Stimulated activated CD4-positive, alpha-beta T cell treated with anti-CD3 and anti-CD28 coated beads, Interleukin-1b, Interleukin-23, amount 100 ng/mL, for 1 hour (primary cell): Measurements from ENCODE around the gene HOXC4.

Experiments
- DNase-seq, 2 donors: peaks; one replicate each; pipeline ENCODE4 v3.0.0-alpha.2; 2020; ENCODE audit warnings: low read depth in 2 of 2

The HOXC4 gene

DNA sequence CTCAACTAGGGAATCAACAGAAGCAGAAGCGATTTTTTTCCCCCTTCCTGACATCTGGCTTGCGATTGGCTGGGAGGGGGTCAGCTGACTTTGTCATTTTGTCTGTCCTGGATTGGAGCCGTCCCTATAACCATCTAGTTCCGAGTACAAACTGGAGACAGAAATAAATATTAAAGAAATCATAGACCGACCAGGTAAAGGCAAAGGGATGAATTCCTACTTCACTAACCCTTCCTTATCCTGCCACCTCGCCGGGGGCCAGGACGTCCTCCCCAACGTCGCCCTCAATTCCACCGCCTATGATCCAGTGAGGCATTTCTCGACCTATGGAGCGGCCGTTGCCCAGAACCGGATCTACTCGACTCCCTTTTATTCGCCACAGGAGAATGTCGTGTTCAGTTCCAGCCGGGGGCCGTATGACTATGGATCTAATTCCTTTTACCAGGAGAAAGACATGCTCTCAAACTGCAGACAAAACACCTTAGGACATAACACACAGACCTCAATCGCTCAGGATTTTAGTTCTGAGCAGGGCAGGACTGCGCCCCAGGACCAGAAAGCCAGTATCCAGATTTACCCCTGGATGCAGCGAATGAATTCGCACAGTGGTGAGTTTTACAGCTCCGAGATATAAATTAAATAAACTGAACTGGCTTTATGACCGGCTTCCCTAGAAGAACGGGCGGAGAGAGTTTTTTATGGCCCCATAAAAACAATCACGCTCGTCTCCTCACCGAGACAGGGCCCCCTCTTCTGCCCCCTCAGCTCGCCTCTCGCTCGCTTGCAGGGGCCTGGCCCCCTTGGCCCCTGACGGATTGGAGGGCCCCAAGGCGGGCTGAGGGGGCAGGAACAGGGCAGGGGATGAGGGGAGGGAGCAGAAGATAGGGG lies 25.1 kb upstream of the HOXC4 start, which contains the start of gene HOXC6:
Gene HOXC6 (plus strand): TSS at position 127 of the 888 bp plus-strand sequence. CDS start 82 bp downstream, at position 209.
- DNase-seq = no peak

DNA sequence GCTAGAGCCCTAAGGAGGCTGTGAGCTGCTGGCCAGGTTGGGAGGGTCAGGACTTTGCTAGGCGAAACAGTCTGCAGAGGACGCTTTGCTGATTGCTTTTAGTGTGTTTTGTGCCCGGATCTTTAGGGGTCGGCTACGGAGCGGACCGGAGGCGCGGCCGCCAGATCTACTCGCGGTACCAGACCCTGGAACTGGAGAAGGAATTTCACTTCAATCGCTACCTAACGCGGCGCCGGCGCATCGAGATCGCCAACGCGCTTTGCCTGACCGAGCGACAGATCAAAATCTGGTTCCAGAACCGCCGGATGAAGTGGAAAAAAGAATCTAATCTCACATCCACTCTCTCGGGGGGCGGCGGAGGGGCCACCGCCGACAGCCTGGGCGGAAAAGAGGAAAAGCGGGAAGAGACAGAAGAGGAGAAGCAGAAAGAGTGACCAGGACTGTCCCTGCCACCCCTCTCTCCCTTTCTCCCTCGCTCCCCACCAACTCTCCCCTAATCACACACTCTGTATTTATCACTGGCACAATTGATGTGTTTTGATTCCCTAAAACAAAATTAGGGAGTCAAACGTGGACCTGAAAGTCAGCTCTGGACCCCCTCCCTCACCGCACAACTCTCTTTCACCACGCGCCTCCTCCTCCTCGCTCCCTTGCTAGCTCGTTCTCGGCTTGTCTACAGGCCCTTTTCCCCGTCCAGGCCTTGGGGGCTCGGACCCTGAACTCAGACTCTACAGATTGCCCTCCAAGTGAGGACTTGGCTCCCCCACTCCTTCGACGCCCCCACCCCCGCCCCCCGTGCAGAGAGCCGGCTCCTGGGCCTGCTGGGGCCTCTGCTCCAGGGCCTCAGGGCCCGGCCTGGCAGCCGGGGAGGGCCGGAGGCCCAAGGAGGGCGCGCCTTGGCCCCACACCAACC lies 23.9 kb upstream of the HOXC4 start:
- no peak for DNase-seq

DNA sequence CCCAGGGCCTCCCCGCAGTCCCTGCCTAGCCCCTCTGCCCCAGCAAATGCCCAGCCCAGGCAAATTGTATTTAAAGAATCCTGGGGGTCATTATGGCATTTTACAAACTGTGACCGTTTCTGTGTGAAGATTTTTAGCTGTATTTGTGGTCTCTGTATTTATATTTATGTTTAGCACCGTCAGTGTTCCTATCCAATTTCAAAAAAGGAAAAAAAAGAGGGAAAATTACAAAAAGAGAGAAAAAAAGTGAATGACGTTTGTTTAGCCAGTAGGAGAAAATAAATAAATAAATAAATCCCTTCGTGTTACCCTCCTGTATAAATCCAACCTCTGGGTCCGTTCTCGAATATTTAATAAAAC lies 23.2 kb upstream of the HOXC4 start:
- no peak for DNase-seq

DNA sequence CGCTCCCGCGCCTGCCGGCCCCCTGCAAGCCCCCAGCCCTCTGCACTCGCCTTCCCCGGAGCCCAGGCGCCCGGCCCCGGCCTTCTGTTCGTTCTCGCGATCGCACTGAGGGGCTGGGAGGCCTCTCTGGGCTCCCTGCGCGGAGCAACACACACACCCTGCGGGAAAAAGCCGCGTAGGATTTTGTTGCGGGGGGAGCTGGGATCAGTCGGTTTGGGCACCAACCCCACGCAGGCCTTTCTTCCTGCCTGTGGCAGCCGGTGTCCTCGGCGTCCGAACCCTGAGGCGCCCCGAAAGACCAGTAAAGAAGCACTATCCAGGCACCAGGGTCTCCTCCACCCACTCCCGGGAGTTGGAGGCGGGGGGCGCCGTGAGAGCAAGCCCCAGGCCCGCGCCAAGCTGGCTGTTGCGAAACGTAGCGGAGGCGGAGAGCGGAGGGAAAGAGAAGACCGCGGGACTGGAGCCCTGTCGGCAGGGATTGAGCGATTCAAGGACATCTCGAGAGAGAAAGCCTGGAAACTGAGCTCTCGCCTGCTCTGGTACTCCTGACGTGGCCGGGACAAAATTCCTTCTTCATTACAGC lies 22.7 kb upstream of the HOXC4 start:
- no peak for DNase-seq

DNA sequence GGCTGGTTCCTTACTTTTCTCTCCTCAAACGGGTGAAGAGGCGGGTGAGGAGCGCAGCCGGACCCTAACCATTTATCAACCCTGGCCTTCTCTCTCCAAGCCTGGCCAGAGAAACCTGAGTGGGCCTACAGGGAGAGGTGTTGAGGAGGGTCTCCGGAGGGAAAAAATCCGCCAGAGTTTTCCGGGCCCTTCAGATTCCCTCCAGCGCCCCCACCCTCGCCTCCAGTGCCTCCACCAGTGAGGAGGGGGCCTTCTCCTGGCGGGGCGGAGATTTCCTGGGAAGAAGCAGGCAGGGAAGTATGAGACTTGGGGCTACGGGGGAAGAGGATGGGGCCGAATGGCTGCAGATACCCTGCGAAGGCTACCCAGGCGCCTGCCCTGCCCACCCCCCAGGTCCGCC lies 22.2 kb upstream of the HOXC4 start:
- DNase-seq = no peak

DNA sequence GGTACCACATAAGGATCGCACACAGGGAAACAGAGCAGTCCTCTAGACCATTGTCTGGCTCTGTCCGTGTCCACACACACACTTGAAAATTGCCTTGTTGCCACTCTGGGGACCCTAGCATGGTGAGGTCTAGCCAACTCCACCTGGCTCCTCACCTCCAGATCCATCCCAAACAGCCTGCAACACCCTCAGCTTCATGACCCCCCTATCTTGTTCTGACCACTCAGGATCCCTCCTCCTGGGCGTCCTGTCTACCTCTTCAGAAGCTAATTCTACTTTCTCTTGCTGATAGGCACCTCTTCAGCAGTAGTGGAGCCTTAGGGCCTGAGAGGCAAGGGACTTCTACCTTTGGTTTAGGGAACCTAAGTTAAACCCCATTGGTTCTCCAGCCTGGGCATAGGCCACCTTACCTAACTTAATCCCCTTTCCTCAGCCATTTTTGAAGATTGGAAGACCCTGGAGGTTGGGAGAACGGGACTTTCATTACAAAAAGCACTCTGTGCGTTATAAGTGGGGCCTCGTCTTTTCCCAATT lies 21.5 kb upstream of the HOXC4 start:
- DNase-seq = no peak

DNA sequence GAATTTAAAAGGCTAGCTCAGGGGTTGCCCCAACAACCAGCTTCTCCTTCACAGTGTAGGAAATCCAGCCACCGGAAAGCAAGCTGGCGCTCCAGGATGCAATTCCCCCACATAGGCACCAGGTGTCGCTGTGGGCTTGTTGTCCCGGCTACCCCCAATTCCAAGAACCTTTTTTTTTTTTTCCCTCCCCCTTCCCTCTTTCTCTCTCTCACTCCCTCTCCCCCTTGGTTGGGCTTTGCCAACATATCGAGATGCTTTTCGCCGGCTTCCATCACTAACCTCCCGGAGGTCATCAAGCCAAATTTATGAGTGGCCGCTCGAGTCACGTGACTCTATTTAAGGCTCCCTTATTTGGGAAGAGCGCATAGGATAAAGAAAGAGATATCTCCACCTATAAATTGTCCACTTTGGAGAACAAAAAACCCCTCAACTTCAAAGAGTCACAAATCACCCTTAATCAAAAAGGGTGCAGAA lies 21.0 kb upstream of the HOXC4 start, which contains the start of gene HOXC5:
Gene HOXC5 (plus strand): TSS at position 424 of the 474 bp plus-strand sequence. CDS start 73 bp downstream, outside the sequence.
- DNase-seq = peak in 1 of 2 donors; percentile 26

DNA sequence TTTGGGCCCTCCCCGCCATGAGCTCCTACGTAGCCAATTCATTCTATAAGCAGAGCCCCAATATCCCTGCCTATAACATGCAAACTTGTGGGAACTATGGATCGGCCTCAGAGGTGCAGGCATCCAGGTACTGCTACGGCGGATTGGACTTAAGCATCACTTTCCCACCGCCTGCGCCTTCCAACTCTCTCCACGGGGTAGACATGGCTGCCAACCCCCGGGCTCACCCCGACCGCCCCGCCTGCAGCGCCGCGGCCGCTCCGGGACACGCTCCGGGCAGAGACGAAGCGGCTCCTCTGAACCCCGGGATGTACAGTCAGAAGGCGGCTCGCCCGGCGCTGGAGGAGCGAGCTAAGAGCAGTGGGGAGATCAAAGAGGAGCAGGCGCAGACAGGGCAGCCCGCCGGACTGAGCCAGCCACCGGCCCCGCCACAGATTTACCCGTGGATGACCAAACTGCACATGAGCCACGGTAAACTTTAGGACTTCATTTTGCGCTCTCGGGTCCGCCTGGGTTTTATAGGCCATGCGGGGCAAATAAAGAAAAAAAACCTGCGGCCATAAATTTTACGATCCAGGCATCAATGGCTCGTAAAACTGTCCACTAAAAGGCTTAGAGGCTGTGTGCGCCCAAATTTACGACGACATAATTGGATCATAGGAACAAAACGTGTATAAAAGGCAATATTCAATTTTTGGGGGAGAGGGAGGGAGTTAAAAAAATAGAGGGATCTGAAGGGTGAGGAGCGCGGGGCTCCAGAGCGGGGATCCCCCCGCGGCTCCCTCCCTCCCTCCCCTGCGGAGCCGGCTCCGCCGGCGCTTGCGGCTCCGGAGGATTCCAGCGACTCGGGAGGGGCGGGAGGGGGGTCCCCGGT lies 20.3 kb upstream of the HOXC4 start:
- DNase-seq = no peak

DNA sequence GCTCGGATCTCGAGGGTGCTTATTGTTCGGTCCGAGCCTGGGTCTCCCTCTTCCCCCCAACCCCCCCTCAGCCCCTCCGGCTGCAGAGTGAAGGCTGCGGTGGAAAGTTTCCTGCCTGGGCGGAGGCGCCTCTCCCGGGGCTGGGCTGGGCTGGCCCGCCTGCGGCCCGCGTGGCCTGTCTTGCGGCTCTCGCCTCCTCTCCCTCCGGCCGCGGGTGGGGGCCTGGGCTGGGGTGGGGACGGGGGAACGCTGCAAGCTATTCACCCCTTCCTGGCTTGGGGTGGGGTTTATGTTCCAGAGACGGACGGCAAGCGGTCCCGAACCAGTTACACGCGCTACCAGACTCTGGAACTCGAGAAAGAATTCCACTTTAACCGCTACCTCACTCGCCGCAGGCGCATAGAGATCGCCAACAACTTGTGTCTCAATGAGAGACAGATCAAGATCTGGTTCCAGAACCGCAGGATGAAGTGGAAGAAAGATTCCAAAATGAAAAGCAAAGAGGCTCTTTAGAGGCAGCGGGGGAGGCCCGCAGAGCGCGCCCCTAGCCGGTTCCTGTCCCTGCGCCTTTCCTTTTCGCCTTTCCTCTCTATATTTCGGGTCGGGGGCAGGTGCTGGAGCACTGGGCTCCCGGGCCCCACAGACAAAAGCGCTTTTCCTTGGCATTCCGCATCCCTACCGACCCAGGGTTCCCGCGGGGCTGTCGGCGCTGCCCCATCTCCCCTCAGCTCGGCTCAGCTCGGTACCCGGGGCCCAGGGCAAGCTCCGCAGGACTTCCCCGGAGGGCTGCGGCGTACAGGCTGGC lies 19.5 kb upstream of the HOXC4 start:
- no peak for DNase-seq

DNA sequence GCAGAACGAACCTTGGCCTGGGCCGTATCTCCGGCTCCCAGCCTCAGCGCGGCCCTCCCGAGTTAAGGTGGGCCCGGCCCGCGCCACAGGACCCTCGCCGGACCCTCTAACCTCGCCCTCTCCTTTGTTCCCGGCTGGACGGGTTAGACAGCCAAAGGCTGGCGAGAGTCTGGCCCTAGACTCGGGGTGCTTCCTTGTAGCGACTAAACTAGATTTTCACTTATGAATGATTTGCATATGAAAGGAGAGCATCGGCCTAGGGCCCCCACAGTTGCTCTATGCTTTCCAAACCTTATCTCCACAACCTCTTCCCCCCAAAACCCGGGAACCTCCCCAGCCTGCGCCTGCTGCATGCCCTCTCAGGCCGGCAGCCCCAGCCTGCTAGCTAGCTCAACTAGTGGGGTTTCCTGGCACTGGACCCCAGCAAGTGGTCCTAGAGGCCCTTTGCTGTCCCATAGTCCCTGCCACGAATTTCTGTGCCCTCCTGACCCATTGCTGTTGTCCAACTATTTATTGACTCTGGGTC lies 18.8 kb upstream of the HOXC4 start:
- DNase-seq = no peak

DNA sequence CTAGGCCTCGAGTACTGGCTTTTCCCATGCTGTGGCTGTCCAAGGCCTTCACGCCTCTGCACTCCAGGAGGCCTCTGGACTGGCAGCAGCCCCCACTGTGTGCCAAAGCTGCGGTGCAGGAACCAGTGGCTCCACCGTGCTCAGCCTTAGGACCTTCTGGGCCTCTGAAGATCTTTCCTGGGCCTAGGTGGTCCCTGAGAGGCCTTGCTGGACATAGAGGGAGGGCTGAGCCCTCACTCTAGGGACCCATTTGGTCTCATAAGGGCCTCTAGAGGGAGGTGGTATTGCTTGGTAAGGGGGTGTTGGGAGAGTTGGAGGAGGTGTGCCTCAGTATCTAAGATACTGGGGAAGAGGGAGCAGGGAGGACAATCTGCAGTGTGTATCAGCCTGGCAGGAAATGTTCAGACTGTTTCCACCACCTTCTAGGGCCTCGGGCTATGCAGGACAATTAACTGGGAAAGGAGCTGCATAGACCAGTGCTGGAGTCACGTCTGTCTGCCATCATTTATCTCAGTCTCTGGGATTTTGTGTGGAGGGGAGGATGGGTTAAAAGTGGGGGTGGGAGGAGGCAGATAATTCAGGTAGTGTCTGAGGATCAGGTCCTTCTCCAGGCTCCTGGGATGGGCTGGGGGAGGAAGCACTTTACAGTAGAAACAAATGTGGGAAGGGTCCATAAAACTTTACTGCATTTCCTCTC lies 17.9 kb upstream of the HOXC4 start:
- DNase-seq = no peak

DNA sequence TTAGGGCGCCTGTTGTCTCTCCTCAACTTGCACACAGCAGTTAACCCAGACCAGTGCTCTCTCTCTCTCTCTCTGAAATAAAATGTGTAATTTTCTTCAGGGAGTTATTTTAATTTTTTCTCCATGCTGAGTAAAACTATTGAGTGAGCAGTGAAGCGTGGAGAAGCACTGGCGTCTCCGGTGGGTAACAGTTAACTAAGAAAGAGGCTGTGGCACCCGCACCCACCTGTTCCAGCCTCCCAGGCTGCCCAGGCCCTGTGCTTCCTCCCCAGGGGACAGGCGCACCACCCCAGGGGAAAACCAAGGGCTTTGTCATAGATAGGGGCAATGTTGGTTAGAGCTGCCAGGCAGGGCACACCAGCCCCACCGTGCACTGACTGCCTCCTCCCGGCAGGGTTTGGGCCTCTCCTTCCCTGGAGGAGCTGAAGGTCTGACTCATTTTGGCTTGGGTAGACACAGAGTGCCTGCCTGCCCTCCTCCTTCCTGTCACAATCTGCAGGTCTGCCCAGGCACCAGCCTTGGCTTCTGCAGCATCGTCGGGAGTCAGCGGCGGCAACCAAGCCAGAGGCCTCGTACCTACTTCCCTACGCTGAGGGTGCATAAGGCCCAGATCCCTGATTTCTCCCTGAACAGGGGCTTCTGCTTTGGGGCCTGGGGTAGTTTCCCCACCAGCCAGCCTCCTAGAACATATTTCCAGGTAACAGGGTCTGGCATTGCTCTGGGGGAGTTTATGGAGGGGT lies 16.8 kb upstream of the HOXC4 start:
- no peak for DNase-seq

DNA sequence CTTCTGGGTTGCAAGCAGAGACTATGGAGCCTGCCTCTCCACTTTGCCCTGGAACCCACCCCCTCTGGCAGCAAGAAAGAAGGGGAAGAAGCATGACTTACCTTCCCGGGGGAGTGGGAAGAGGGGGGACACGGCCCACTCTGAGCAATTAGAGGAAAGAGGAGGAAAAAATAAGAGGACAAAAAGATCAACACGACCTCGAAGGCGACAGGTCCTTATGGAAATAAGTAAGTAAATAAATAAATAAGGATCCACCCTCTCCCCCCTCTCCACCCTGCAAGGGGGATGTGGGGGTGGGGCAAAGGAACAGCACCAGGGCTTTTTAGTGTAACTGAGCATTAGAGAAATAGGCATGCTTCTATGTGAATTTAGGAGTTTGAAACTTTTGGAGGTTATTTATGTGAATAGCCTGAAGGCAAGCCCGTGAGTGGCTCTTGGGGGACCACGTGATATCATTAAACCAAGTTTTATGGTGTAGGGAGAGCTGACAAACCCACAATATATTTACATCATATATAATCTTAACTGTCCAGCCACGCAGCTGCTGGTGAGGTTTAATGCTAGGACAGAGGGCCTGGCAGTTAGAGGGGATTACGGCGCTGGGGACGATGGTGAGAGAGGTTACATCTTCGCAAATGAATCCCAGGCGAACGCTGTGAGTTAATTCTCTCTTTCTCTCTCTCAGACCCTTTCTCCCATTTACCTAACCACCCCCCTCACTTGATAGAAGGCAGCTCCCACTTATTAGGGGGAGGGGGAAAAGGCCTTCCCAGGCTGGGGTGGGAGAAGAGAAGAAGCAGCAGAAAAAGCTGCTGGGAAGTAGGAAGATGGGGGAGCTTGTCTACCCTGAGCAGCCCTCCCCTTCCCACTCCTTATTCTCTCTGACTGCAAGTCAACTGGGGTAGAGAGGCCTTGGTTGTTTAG lies 16.0 kb upstream of the HOXC4 start:
- no peak for DNase-seq

DNA sequence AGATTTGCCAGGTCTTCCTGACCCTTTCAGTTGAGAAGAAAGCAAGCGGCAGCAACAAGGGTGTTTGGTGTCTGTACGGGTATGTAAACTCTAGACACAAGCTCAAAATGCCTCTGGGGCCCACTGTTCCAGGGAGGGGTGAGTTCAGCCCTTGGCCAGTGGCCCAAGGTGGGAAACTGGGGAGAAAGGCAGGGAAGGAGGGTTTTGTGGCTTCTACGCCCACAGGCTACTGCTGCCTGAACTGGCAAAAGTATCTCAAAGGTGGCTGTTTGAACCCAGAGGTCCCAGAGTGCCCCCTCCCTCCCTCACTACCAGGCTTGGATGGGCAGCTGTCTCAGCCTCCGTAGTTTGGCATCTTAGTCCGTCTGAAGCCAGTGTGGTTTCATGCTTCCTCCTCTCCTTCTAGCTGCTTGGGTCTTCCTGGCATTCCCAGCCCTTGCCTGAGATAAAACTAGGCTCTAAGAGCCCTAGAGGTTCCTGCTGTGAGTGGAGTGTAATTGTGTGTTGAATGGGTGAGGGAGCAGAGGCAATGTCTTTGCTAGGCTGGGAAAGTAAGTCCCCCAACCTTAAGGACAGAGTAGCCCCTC lies 15.3 kb upstream of the HOXC4 start:
- DNase-seq = no peak

DNA sequence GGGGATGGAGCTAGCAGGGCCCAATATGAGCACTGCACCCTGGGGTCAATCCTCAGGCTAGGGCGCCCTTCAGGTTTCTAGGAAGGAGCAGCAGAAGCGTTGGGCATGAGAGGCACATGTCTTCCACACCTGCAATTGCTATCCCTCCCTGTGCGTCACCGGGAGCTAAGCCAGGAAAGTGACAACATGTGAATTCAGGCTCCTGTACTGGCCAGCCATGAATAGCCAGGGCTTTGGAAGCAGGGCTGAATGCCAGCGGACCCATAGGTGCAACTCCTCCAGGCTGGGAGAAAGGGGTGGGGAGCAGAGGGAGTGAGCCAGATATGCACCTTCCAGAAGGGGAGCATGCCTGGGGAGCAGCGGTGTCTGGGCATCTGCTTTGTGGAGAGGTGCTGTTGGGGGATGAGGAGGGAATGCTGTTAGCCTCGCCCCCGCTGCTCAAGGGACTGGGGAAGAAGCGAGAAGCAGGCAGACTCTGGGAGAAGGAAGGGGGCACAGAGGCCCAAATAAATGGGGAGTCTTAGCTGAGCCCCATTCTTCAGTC lies 14.7 kb upstream of the HOXC4 start:
- no peak for DNase-seq

DNA sequence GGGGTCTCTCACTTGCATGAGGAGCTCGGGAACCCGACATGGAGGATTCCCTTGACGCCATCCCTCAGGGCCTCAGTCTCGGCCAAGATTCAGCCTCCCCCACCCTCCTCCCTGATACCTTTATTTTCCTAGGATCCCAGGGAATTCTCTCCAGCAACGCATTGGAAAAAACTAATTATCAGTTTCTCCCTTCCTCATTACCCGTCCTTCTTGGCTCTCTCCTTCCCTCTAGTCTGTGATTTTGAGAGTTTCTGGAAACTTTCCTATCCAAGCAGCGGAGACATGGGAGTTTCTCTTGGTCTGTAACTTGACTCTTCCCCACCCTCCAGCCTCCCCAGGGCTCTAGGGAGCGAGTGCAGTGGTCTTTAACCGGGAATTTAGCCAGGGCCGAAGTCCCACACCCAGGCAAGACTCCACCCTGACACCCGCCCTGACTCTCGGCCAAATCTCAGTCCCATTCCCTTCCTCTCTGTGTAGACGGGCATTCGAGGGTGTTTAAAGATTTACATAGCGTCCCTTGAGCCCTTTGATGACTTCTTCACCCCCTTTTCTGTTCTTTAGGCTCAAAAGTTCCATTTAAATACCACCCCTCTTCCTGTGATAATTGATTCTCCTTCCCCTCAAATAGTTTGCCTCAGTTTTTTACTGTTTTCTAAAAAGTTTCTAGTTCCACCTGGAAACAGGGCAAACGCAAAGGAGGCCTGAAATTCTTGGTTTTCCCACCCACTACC lies 14.1 kb upstream of the HOXC4 start:
- DNase-seq = no peak
